ENCODE measurements around the gene THADA.
"Not testable (repeated sequence)": the region's sequence is repeated elsewhere in the genome, so short reads cannot be mapped to it uniquely, and the experiment has no call there.

DNA sequence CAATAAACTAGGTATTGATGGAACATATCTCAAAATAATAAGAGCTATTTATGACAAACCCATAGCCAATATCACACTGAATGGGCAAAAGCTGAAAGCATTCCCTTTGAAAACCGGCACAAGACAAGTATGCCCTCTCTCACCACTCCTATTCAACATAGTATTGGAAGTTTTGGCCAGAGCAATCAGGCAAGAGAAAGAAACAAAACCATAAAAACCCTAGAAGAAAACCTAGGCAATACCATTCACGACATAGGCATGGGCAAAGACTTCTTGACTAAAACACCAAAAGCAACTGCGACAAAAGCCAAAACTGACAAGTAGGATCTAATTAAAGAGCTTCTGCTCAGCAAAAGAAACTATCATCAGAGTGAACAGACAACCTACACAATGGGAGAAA lies 63.3 kb downstream of the THADA start:
- TF ChIP-seq CTCF (IDR thresholded peaks at IDR 0.05 in 8 of 11, conservative IDR thresholded peaks at IDR 0.05 in 3 of 11); POLR2AphosphoS5 (IDR thresholded peaks at IDR 0.05): not testable (repeated sequence)
